ENCODE results near the gene NDUFAB1.
"Not testable (repeated sequence)": the region's sequence is repeated elsewhere in the genome, so short reads cannot be mapped to it uniquely, and the experiment has no call there.

NDUFAB1 gene

DNA sequence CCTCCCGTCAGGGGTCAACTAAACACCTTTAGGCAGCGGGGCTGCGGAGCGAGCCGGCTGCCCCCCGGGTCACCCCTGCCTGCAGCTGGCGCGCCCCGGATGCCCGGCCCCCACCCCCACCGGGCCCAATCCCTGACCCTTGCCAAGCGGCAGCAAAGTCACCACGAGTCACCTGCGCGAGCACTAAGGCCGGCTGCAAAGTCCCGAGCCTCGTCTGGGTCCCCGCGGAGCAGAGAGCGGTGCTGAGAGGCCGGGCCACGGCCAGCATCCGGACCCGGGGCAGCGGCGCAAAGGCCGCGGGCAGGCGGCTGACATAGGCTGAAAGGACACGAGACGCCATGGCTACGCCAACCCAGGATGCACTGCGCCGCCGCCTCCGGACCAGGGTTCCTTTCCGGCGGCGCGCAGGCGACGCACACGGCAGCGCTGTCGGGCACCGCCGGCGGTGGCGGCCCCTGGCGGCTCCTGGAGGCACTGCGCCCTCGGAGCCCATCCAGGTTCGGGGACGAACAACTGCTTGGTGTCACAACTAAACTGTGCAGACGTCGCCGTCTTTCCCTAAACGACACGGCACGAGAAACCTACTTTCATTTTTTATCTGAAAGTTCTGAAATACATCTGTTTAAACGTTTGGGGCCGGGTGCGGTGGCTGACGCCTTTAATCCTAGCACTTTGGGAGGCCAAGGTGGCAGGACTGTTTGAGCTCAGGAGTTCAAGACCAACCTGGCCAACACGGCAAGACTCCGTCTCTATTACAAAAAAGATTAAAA lies at the start of gene NDUFAB1:
Gene NDUFAB1 (minus strand): TSS at position 366 of the 770 bp plus-strand sequence. CDS start 26 bp downstream, at position 340.
- peak; percentile 86 for DNase-seq (ENCODE audit: low spot score)

DNA sequence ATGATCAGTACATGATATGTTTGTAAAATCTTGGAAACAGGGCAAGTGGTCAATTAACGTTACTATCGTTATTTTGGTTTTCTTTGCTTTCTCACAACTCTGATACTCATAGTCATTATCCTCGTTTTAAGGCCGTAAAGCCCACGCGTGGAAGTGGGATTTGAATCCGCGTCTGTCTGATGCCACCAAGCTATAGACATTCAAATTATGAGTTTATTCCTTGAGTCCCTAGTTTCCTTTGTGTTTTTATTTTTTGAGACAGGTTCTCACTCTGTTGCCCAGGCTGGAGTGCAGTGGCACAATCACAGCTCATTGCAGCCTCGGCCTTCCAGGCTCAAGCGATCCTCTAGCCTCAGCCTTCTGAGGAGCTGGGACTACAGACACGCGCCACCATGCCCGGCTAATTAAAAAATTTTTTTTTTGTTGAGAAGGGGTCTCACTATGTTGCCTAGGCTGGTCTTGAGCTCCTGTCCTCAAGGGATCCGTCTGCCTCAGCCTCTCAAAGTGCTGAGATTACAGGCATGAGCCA lies 46.2 kb upstream of the NDUFAB1 start:
- no peak for DNase-seq (ENCODE audit: low spot score)

DNA sequence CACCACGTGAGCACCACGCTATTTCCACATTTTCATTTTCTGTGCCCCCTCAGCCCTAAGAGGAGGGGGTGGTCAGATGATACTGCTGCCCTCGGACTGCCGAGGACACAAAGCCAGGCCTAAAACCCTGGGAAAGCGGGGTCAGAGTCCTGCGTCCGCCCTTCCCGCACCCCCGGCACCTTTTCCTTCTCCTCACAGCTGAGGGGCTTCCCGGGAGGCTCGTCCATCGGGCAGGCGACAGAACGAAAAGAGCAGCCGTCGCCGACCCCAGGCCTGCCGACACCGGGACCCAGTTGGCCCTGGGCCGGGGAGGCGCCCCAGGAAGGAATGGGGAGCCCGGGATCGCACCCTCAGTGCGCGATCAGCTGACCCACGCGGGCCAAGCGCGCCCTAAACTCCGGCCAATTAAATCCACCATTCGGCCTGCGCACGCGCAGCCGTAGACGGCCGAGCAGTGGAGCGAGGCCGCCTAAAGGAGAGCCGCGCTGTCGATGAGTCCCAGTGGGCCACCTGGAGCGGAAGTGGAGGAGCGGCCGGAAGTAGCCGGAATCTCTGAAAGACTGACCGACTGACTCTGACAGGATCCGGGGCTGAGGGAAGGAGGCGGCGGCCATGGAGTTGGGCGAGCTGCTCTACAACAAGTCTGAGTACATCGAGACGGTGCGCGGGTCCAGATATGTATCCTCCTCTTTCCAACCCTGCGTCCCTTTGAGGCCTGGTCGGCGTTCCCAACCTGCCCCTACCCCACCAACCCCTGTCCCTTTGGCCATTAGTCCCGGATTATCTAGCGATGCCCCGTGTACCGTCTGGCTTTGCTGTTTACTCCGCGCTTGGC lies 45.0 kb upstream of the NDUFAB1 start, which contains the start of the genes DCTN5 and PALB2:
Gene DCTN5 (plus strand): TSS at position 536 of the 835 bp plus-strand sequence. CDS start 77 bp downstream, at position 613.
Gene PALB2 (minus strand): TSS at position 380 of the 835 bp plus-strand sequence. CDS start 153 bp downstream, at position 227.
- peak; percentile 83 for DNase-seq (ENCODE audit: low spot score)

DNA sequence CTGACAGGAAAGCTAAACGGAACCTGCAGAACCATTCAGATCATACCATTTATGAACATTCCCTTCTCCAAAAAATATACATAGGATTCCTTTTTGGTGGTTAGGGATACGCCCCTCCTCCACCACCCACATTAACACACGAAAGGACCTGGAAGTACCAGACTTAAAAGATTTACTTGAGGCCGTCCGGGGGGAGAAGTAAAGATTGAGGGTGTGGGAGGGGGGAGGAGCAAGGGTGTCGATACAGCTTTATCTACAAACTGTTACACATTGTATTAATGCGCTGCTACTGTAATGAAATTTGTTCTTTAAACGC lies 44.5 kb upstream of the NDUFAB1 start:
- no peak for DNase-seq (ENCODE audit: low spot score)

DNA sequence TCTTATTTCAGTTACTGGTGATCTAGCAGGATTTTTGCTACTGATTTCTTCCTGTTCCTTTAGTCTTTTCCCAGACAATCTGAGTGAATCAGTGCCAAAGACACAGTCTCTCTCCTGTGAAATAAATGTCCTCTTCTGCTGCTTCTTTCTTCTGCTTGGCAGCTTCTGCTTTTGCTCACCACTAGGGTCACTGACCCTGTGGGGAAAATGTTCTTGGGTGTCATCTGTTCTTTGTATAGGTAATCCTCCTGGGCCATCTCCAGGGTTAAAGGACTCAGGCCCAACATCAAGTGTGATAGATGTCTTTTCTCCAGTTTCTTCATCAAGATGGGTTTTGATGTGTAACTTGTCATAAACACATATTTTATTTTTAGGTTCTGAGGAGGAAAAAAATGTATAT lies 39.8 kb upstream of the NDUFAB1 start:
- no peak for DNase-seq (ENCODE audit: low spot score)

GRCh38 chr16:23634461-23635036 lies 38.4 kb upstream of the NDUFAB1 start:
- no peak for DNase-seq (ENCODE audit: low spot score)

DNA sequence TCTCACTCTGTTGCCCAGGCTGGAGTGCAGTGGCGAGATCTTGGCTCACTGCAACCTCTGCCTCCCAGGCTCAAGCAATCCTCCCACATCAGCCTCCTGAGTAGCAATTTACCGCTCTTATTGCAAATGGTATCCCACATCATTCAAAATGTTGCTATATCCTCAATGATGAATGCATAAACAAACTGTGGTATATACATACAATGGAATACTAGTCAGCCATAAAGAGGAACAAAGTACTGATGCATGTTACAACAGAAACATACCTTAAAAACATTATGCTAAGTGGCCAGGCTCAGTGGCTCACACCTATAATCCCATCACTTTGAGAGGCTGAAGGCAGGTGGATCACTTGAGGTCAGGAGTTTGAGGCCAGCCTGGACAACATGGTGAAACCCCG lies 35.8 kb upstream of the NDUFAB1 start:
- not testable (repeated sequence) for DNase-seq (ENCODE audit: low spot score)

DNA sequence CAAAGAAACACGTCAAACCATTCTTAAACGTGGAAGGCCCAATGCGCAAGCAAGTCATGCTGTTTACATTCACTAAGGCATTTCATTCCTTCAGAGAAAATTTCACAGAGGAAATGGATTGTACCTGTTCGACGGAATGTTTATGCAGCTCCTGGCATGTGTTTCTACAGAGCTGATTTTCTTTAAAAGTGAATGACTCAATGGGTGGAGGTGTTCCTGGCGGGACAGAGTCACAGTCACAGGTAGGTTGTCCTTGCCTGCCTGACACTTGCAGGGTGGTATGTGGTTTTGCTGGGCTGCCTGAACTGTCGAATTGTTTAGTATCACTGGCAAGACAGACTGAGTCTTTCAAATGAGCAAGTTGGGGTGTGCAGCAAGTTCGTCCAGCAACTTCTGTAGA lies 33.4 kb upstream of the NDUFAB1 start:
- DNase-seq (ENCODE audit: low spot score), result no peak

GRCh38 chr16:23624092-23624491 lies 28.0 kb upstream of the NDUFAB1 start:
- no peak for DNase-seq (ENCODE audit: low spot score)

- DNase-seq (ENCODE audit: low spot score), result no peak
Measured at GRCh38 chr16:23615805-23616204, 19.7 kb upstream of the NDUFAB1 start.

- no peak for DNase-seq (ENCODE audit: low spot score)
Measured at GRCh38 chr16:23611936-23612335, 15.8 kb upstream of the NDUFAB1 start.

- DNase-seq (ENCODE audit: low spot score), result not testable (repeated sequence)
Measured at GRCh38 chr16:23610905-23611304, 14.8 kb upstream of the NDUFAB1 start.

DNA sequence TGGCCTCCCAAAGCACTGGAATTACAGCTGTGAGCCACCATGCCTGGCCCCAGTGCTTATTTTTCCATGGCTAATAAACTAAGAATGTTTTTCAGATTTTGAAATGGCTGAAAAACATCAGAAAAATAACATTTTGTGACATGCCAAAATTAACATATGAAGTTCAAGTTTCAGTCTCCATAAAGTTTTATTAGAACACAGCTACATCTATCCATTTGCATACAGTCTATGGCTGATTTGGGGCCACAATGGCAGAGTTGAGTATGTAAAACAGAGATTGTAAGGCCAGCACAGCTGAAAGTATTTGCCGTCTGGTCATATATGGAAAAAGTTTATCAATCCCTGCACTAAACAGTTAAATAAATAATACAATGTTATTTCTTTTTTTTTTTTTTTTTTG lies 13.8 kb upstream of the NDUFAB1 start:
- no peak for DNase-seq (ENCODE audit: low spot score)

GRCh38 chr16:23608194-23608593 lies 12.1 kb upstream of the NDUFAB1 start:
- no peak for DNase-seq (ENCODE audit: low spot score)

DNA sequence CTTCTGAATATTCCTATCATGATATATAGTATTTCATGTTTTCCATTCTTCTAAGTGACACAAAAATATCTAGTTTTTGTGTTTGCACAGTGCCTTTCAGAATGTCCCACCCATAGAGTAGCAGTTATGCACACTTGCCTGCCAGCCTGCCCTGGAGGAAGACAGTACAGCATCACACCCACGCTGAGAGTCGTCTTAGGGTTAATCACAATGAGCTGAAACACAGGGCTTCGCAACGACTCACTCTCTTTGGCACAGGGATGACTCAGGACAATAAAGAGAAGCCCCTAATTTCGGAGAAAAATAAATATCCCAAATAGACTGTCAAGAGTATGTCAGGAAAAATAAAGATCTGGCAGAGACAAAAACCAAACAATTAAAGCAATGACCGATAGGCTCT lies 11.6 kb upstream of the NDUFAB1 start:
- DNase-seq (ENCODE audit: low spot score), result no peak

DNA sequence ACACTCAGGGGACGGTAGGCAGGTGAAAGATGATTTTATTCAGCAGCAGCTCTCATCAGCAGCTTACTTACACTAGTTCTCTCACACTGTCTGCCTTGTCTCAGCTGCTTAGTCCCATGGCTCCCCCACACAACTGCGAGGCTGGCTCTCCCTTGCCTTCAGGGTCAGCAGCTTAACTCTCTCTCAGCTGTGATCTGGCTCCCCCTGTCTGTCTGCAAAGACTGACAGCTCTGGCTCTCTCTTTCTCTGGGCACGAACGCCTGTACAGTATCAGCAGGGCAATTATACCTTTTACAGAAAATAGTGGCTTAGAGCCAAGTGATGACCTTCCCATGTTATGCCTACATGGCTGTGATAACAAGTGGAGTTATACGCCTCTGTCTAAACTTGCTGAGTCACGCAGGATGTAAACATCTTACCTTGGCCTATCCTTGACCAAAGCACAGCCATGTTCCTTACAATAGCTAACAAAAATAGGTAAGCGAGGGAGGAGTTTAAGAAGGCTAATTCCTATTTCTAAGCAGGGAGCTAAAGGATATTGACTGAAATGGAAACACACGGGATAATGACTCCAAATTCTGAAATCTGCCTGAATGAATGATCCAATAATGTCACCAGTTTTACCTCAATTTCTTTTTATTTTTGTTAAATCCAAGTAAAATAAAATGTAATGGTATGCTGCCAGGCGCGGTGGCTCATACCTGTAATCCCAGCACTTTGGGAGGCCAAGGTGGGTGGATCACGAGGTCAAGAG lies 1.1 kb upstream of the NDUFAB1 start:
- DNase-seq (ENCODE audit: low spot score), result no peak

- DNase-seq (ENCODE audit: low spot score), result no peak
Measured at GRCh38 chr16:23595246-23595950, 718 bp downstream of the NDUFAB1 start.

GRCh38 chr16:23594186-23594585 lies 1.9 kb downstream of the NDUFAB1 start:
- DNase-seq (ENCODE audit: low spot score), result no peak

DNA sequence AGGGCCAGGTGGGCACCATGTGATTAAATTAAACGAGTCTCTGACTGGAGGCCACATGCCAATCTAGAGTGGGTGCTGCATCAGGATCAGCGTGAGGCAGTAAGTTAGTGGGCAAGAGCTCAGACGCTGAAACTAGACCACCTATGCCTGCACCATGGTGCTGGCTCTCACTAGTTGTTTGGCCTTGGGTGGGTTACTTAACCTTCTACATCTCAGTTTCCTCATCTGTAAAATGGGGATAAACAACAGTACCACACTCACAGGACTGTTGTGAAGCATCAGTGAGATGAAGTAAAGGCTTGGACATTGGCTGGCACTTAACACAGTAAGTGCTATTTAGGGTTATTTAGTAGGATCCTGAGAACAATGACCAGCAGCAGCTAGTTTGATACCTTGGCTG lies 5.9 kb downstream of the NDUFAB1 start:
- DNase-seq (ENCODE audit: low spot score), result no peak

DNA sequence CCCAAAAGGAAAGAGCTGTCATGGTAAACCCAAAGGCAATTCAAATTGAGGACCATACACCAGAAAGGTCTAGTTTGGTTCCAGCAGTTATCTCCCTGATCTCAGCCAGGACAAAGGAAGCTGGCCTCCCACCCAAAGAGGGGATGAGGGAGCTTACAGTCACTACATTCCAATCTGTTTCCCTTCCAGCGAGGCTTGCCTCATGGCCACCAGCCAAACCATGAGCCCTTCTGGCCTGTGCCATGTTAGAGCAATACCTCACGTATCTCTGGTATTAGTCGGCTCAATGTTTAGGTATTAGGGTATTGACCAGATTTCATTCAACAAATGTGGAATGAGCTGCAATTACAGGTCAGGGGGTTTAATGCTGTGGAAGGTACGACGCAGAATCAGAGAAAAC lies 8.4 kb downstream of the NDUFAB1 start:
- DNase-seq (ENCODE audit: low spot score), result no peak
